MCF 10A (cell line): Measurements from ENCODE around the gene PBX3. TPM values are rescaled to one million over a fixed set of nuclear protein-coding genes. Genes with fewer than 3 reads are reported as not detected.

ENCODE experiments used
- BruUV-seq: library from RNA; stranded (reverse); fragments of 400-500 nt; replicated peaks from 2 replicates; lab custom pipeline; 2021; lab: Mats Ljungman, UMichigan
- CTCF ChIA-PET: fragments of 300-600 bp; sonication (Branson Sonifier 250); formaldehyde crosslinking; extraction: SDS; loops from one replicate; lab custom pipeline; 2021; ENCODE audit warnings: antibody characterized with exemption, inconsistent platforms; lab: Yijun Ruan, JAX
- POLR2A ChIA-PET: fragments of 300-600, 350-650 bp; sonication (Branson Sonifier 250); formaldehyde crosslinking; extraction: SDS; loops from one replicate; lab custom pipeline; 2020; ENCODE audit warnings: antibody characterized with exemption, inconsistent platforms; lab: Yijun Ruan, JAX
- DNase-seq: peaks from one replicate; pipeline ENCODE4 v3.0.0-alpha.2; 2018; ENCODE audit not compliant: unreplicated experiment
- H3K27ac Mint-ChIP-seq: one replicate; pipeline ENCODE4 v1.8.0; 2022; ENCODE audit warnings: mild to moderate bottlenecking, low read depth, mixed read lengths; ENCODE audit not compliant: unreplicated experiment
- H3K27me3 Mint-ChIP-seq: one replicate; pipeline ENCODE4 v1.8.0; 2022; ENCODE audit warnings: mixed read lengths; ENCODE audit not compliant: insufficient read depth, unreplicated experiment
- H3K36me3 Mint-ChIP-seq: one replicate; pipeline ENCODE4 v1.8.0; 2022; ENCODE audit warnings: mild to moderate bottlenecking, moderate library complexity, mixed read lengths; ENCODE audit not compliant: insufficient read depth, unreplicated experiment
- H3K4me1 Mint-ChIP-seq: one replicate; pipeline ENCODE4 v1.8.0; 2022; ENCODE audit warnings: mixed read lengths; ENCODE audit not compliant: insufficient read depth, unreplicated experiment
- H3K4me3 Mint-ChIP-seq: one replicate; pipeline ENCODE4 v1.8.0; 2022; ENCODE audit warnings: mild to moderate bottlenecking, moderate library complexity, mixed read lengths; ENCODE audit not compliant: unreplicated experiment
- H3K9me3 Mint-ChIP-seq: one replicate; pipeline ENCODE4 v1.8.0; 2022; ENCODE audit warnings: mixed read lengths; ENCODE audit not compliant: unreplicated experiment
- intact Hi-C: fragments of 100-400 bp; cut with micrococcal nuclease; formaldehyde crosslinking; loops from 2 replicates; pipeline ENCODE4 v1.14.1; 2022
- total RNA-seq: library from RNA; stranded (reverse); gene quantifications from 2 replicates; pipeline ENCODE4 v1.2.3, GENCODE V29; 2022
- TF ChIP-seq, protein P1 (sequence below): fragments of 200-600 bp; IDR thresholded peaks from one replicate; pipeline ENCODE4 v1.8.0; 2022; ENCODE audit warnings: antibody characterized with exemption, mild to moderate bottlenecking; ENCODE audit not compliant: unreplicated experiment

PBX3 gene
- total RNA-seq, 1 experiment from 2014 or later, result 17.5 TPM

DNA sequence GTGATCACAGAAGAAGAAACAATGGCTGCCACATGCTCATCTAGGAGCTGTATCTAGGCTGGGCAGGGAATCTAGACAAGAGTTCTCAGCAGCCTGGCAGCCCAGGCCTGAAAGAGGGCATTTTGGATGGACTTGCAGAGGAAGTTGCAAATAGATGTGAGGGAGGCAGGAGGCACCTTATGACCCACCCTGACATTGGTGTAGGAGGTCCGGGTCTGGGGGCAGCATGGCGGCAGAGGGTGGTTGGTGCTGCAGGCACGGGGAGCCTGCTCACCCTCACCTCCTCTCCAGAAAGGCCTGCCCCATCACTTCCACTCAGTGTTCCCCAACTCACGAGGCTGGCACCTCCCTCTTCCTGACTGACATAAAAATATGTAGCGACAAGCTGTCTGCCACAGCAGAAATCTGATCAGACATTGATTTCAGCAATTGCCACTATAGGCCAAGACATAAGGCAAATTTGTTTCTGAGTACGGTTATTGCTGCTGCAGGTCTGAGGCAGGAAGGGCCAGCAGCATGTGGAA lies 217.6 kb downstream of the PBX3 start:
- H3K4me1 Mint-ChIP-seq, result peaks cover under 1% of the 10 kb centered on the region
- no peaks in the 10 kb centered on the region for H3K27me3 Mint-ChIP-seq
- TF ChIP-seq, protein P1, sequence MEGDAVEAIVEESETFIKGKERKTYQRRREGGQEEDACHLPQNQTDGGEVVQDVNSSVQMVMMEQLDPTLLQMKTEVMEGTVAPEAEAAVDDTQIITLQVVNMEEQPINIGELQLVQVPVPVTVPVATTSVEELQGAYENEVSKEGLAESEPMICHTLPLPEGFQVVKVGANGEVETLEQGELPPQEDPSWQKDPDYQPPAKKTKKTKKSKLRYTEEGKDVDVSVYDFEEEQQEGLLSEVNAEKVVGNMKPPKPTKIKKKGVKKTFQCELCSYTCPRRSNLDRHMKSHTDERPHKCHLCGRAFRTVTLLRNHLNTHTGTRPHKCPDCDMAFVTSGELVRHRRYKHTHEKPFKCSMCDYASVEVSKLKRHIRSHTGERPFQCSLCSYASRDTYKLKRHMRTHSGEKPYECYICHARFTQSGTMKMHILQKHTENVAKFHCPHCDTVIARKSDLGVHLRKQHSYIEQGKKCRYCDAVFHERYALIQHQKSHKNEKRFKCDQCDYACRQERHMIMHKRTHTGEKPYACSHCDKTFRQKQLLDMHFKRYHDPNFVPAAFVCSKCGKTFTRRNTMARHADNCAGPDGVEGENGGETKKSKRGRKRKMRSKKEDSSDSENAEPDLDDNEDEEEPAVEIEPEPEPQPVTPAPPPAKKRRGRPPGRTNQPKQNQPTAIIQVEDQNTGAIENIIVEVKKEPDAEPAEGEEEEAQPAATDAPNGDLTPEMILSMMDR, result no peak
- no peaks in the 10 kb centered on the region for H3K9me3 Mint-ChIP-seq
- no peak overlapping the region for H3K27ac Mint-ChIP-seq
- ChIA-PET CTCF (no interaction called here), POLR2A (no interaction called here)
- intact Hi-C loops, result no loop called here
- H3K4me3 Mint-ChIP-seq, result no peak overlapping the region
- no peak for DNase-seq
- H3K36me3 Mint-ChIP-seq, result peaks cover 29% of the 10 kb centered on the region
- no TSS peak for BruUV-seq

DNA sequence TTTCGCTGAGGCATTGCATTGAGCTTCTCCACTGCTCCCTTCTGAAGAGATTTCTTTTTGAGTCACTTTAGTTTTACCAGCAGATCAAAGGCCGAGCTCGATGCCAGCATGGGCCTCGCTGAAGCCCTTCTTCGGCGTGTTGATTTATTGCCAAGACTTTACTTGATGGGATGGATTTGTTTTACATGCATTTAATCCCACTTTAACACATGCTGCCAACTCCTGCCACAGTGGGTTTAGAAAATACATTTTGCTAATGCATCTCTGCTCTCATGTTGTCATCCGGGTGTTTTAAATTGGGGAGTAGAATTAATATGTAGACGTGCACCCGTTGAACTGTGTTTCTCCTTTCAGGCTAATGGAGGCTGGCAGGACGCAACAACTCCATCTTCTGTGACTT lies 218.3 kb downstream of the PBX3 start:
- ChIA-PET CTCF (no interaction called here), POLR2A (no interaction called here)
- Mint-ChIP-seq H3K4me1 (peaks cover 7% of the 10 kb centered on the region), H3K36me3 (peaks cover 29% of the 10 kb centered on the region), H3K4me3 (no peak overlapping the region), H3K27me3 (no peaks in the 10 kb centered on the region), H3K9me3 (no peaks in the 10 kb centered on the region), H3K27ac (no peak overlapping the region)
- intact Hi-C loops, result no loop called here
- BruUV-seq, result no TSS peak
- TF ChIP-seq, protein P1, result no peak
- DNase-seq, result no peak

DNA sequence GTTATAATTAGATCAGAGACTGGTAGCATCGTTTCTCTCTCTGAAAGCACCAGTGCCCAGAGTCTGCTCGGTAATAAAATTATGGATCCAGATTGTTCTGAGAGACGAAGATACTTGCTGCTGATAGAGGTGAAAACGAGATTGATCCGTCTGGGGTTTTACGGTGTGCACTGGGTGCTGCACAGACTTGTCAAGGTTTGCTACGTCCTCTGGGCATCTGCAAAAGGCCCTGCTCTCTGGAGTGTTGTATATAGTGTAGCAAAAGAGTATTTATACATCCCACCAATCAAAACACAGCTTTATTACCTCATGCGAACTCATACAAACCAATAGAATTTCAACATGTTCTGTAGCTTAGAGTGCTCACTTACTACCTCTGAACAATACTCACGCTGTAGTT lies 219.3 kb downstream of the PBX3 start:
- TF ChIP-seq, protein P1, result no peak
- ChIA-PET POLR2A (interaction anchor here (0.6 kb wide), 2 partner anchors 204 to 591 kb away, joined by 3 read pairs; no protein-coding TSS in a partner anchor), CTCF (no interaction called here)
- Mint-ChIP-seq H3K4me3 (no peak overlapping the region), H3K27me3 (no peaks in the 10 kb centered on the region), H3K27ac (no peak overlapping the region), H3K9me3 (no peaks in the 10 kb centered on the region), H3K4me1 (peaks cover 7% of the 10 kb centered on the region), H3K36me3 (peaks cover 29% of the 10 kb centered on the region)
- BruUV-seq, result no TSS peak
- no peak for DNase-seq
- intact Hi-C loops, result no loop called here

DNA sequence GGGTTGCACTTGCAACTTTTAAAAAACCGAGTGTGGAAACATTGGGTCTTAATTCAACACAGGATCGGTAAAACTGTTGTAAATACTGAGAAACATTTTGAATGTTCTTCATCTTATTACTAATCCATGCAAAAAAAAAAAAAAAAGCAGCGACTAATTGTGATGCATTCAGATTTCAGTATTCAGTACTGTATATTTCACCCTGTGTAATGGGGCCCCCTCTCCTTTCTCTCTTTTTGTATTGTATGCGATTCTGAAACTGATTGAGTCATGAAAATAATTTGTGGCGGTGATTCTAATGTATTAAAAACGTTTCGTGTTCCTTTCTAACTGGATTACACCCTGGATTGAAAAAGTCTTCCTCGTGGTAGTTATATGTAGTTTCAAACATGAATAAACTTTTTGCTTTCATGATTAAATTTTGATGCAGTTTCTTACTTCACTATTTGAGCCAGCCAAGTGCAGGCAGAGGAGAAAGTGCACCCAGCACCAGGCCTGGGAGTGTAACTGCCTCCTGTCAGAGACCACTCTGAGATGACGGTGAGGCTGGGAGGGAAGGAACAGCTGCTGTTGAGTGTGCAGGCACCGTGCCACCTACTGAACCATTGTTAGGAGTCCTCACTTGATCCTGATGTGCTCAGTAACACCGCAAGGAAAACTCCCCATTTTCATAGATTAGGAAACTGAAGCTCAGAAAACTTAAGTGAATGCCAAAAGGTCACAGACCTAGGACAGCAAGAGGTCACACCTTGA lies 220.0 kb downstream of the PBX3 start:
- H3K9me3 Mint-ChIP-seq, result no peaks in the 10 kb centered on the region
- ChIA-PET POLR2A (interaction anchor here (0.6 kb wide), 1 partner anchor 205 kb away, joined by 3 read pairs; no protein-coding TSS in a partner anchor), CTCF (no interaction called here)
- intact Hi-C loops, result no loop called here
- H3K4me3 Mint-ChIP-seq, result no peak overlapping the region
- peaks cover 12% of the 10 kb centered on the region for H3K4me1 Mint-ChIP-seq
- H3K27me3 Mint-ChIP-seq, result no peaks in the 10 kb centered on the region
- H3K27ac Mint-ChIP-seq, result no peak overlapping the region
- no TSS peak for BruUV-seq
- TF ChIP-seq, protein P1, result no peak
- H3K36me3 Mint-ChIP-seq, result peaks cover 22% of the 10 kb centered on the region
- DNase-seq, result no peak
